IPS-15b (cell line): ENCODE measurements around the gene C12orf57.
"Not testable (repeated sequence)": the region's sequence is repeated elsewhere in the genome, so short reads cannot be mapped to it uniquely, and the experiment has no call there.

ENCODE experiments used
- H3K27me3 ChIP-seq: one replicate; pipeline ENCODE4 v1.6.1; 2013; ENCODE audit warnings: low read length; ENCODE audit not compliant: control insufficient read depth, insufficient read depth
- H3K36me3 ChIP-seq: one replicate; pipeline ENCODE4 v1.6.1; 2013; ENCODE audit warnings: low read length; ENCODE audit not compliant: control insufficient read depth, insufficient read depth
- H3K4me1 ChIP-seq: one replicate; pipeline ENCODE4 v1.6.1; 2013; ENCODE audit warnings: mild to moderate bottlenecking, low read length; ENCODE audit not compliant: control insufficient read depth, insufficient read depth
- H3K4me3 ChIP-seq: one replicate; pipeline ENCODE4 v1.5.1; 2013; ENCODE audit warnings: low read depth, low read length
- H3K9ac ChIP-seq: one replicate; pipeline ENCODE4 v1.6.1; 2013; ENCODE audit warnings: low read depth, mild to moderate bottlenecking, low read length
- H3K9me3 ChIP-seq: one replicate; pipeline ENCODE4 v1.6.1; 2013; ENCODE audit warnings: mild to moderate bottlenecking, low read length; ENCODE audit not compliant: control insufficient read depth, insufficient read depth

Gene C12orf57

GRCh38 chr12:6943722-6944380, at the start of gene C12orf57, which contains the start of gene RNU7-1:
C12orf57 (plus strand) TSS chr12:6944022; CDS start chr12:6944122, 100 bp downstream.
RNU7-1 (plus strand) TSS chr12:6943816.
- Histone ChIP-seq H3K36me3 (peaks cover 11% of the 10 kb centered on the region), H3K9ac (peak within 1 kb of the TSS; percentile 98), H3K9me3 (no peaks in the 10 kb centered on the region), H3K4me3 (peak within 1 kb of the TSS; percentile 93), H3K4me1 (peaks cover 15% of the 10 kb centered on the region), H3K27me3 (no peaks in the 10 kb centered on the region)

GRCh38 chr12:6894321-6894720, 49.5 kb upstream of the C12orf57 start:
- peaks cover 5% of the 10 kb centered on the region for H3K4me1 ChIP-seq

GRCh38 chr12:6896846-6897435, 46.9 kb upstream of the C12orf57 start:
- no peaks in the 10 kb centered on the region for H3K27me3 ChIP-seq

More at GRCh38 chr12:6894321-6894720, 49.5 kb upstream of the C12orf57 start:
- no peak overlapping the region for H3K9ac ChIP-seq
- H3K9me3 ChIP-seq, result no peaks in the 10 kb centered on the region
- H3K4me3 ChIP-seq, result no peak overlapping the region
- H3K36me3 ChIP-seq, result peaks cover 2% of the 10 kb centered on the region
- no peaks in the 10 kb centered on the region for H3K27me3 ChIP-seq

GRCh38 chr12:6899427-6899826, 44.4 kb upstream of the C12orf57 start:
- peaks cover 2% of the 10 kb centered on the region for H3K36me3 ChIP-seq
- H3K27me3 ChIP-seq, result no peaks in the 10 kb centered on the region
- H3K4me1 ChIP-seq, result peaks cover 7% of the 10 kb centered on the region
- no peaks in the 10 kb centered on the region for H3K9me3 ChIP-seq
- no peak overlapping the region for H3K9ac ChIP-seq
- no peak overlapping the region for H3K4me3 ChIP-seq

More at GRCh38 chr12:6896846-6897435, 46.9 kb upstream of the C12orf57 start:
- Histone ChIP-seq H3K9ac (no peak overlapping the region), H3K36me3 (peaks cover 2% of the 10 kb centered on the region), H3K9me3 (no peaks in the 10 kb centered on the region), H3K4me1 (no peaks in the 10 kb centered on the region), H3K4me3 (no peak overlapping the region)

GRCh38 chr12:6899837-6900519, 43.8 kb upstream of the C12orf57 start:
- Histone ChIP-seq H3K4me1 (peaks cover 9% of the 10 kb centered on the region), H3K4me3 (no peak overlapping the region), H3K36me3 (peaks cover 2% of the 10 kb centered on the region), H3K9me3 (no peaks in the 10 kb centered on the region), H3K9ac (no peak overlapping the region), H3K27me3 (no peaks in the 10 kb centered on the region)

GRCh38 chr12:6902448-6902847, 41.4 kb upstream of the C12orf57 start:
- H3K36me3 ChIP-seq, result no peaks in the 10 kb centered on the region
- no peaks in the 10 kb centered on the region for H3K9me3 ChIP-seq
- H3K9ac ChIP-seq, result no peak overlapping the region
- peaks cover 15% of the 10 kb centered on the region for H3K4me1 ChIP-seq
- no peak overlapping the region for H3K4me3 ChIP-seq
- peaks cover 9% of the 10 kb centered on the region for H3K27me3 ChIP-seq

GRCh38 chr12:6903722-6904121, 40.1 kb upstream of the C12orf57 start:
- Histone ChIP-seq H3K9me3 (no peaks in the 10 kb centered on the region), H3K4me3 (peak overlapping the region; percentile 86), H3K9ac (peak overlapping the region; percentile 74), H3K4me1 (peaks cover 15% of the 10 kb centered on the region), H3K27me3 (peaks cover 9% of the 10 kb centered on the region), H3K36me3 (no peaks in the 10 kb centered on the region)

- Histone ChIP-seq H3K36me3 (no peaks in the 10 kb centered on the region), H3K4me1 (peaks cover 15% of the 10 kb centered on the region), H3K4me3 (peak within 1 kb of the TSS; percentile 86)
Observed at GRCh38 chr12:6904280-6905276, 39.2 kb upstream of the C12orf57 start, which contains the start of gene LRRC23. LRRC23 (plus strand) TSS chr12:6904822; CDS start chr12:6905634, 812 bp downstream.

GRCh38 chr12:6905414-6906040, 38.3 kb upstream of the C12orf57 start:
- no peaks in the 10 kb centered on the region for H3K9me3 ChIP-seq
- peaks cover 9% of the 10 kb centered on the region for H3K27me3 ChIP-seq
- H3K9ac ChIP-seq, result no peak overlapping the region
- no peaks in the 10 kb centered on the region for H3K36me3 ChIP-seq
- peak overlapping the region; percentile 86 for H3K4me3 ChIP-seq
- H3K4me1 ChIP-seq, result peaks cover 15% of the 10 kb centered on the region

More at GRCh38 chr12:6904280-6905276, 39.2 kb upstream of the C12orf57 start, which contains the start of gene LRRC23:
- H3K27me3 ChIP-seq, result peaks cover 9% of the 10 kb centered on the region
- peak within 1 kb of the TSS; percentile 74 for H3K9ac ChIP-seq
- no peaks in the 10 kb centered on the region for H3K9me3 ChIP-seq

GRCh38 chr12:6908141-6908540, 35.7 kb upstream of the C12orf57 start:
- not testable (repeated sequence) for H3K9ac ChIP-seq, H3K36me3 ChIP-seq, H3K9me3 ChIP-seq, H3K4me3 ChIP-seq, H3K27me3 ChIP-seq
- H3K4me1 ChIP-seq, result peaks cover 18% of the 10 kb centered on the region
